SU-DHL-6 (cell line): ENCODE measurements around the gene THBD.

Experiments
- CTCF ChIP-seq: fragments of 200-600 bp; sonication (generic); IDR thresholded peaks from one replicate; pipeline ENCODE4 v1.5.1; 2017; ENCODE audit warnings: antibody characterized with exemption, mild to moderate bottlenecking, low read length, moderate library complexity; ENCODE audit not compliant: insufficient read depth, poor library complexity, severe bottlenecking
- EZH2phosphoT487 ChIP-seq: fragments of 200-600 bp; sonication (generic), shearing (Covaris generic); conservative IDR thresholded peaks from 2 replicates; pipeline ENCODE4 v1.6.1; 2018; ENCODE audit warnings: mild to moderate bottlenecking, antibody characterized with exemption, low read length, moderate library complexity, mixed read lengths

DNA sequence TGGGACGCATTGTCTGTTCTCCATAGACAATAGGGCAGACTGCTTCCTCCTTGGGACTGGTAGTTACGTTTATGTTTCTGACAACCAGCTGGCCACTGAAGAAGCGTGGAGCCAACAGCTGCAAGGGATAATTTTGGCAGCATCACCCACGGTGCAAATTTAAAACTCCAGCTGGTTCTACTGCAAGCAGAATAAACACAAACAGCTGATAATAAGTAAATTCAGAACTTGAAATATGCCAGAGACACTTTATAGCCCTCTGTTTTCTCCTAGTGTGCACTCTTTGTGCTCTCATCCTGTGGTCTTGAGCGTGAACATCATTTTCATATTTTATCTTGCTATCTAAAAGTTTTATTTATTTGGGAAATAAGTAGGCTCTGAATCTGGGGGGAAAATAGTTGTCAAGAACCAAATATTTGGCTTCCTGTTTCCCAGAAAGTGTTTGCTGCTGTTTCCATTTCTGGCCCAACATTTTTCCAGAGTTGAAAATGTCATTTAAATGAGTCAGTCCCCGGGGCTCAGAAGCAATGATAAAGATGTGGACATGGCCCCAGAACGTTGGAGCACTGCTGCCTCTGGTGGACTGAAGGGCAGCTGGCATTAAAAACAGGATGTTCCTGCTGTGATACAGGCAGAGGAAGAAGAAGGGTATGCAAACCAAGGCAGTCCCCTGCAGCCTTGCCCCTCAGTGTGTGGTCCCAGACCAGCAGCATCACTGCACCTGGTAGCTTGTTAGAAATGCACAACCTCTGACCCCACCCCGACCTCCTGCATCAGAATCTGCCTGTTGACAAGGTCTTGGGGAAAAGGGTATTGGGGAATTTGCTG lies 12.5 kb upstream of the THBD start:
- no peak for TF ChIP-seq CTCF
- no peak for TF ChIP-seq EZH2phosphoT487
